PC-9 (cell line): ENCODE results near the gene XRCC4.

Experiments used
- CTCF ChIP-seq: fragments of 200-600 bp; sonication (generic); conservative IDR thresholded peaks from 2 replicates; pipeline ENCODE4 v1.6.1; 2017; ENCODE audit warnings: mixed run types, antibody characterized with exemption, mild to moderate bottlenecking, moderate library complexity
- EZH2 ChIP-seq: fragments of 200-600 bp; sonication (generic); IDR thresholded peaks from 2 replicates; pipeline ENCODE4 v1.8.0; 2017; ENCODE audit warnings: antibody characterized with exemption, low read depth

DNA sequence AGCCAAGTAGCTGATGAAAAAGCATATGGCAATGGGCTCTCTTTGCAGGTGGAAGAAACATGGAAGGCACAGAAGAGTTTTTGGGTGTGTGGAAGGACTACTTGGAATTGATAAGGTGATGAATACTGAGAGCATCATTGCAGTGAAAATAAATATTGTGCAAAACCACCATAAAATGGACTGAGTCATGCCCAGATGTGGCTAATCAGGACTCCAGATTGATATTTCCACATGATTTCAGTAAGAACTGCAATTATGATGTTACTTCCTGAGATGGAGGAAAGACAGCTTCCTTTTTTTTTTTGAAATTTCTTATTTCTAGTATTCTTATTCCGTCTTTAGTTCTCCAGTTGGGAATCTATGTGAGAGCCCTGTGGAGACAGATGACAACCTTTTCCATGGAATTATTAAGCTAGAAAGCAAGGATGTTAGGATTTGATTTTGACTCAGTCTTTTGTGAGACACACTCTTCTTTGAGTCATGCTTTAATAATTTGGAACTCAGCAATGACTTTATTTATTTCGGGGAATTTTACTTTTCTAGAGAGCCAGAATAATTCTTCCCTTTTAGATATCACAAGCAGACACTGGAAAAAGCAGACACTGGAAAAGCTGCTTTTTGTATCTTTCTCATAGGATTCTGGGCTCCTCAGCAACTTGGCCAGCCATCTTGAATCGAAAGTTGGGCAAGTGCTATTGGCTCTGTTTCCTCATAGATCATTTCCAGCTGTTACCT is 300.0 kb downstream of the XRCC4 start:
- no peak for TF ChIP-seq CTCF
- TF ChIP-seq EZH2, result no peak
